ENCODE data around the gene QRFP.

QRFP gene

DNA sequence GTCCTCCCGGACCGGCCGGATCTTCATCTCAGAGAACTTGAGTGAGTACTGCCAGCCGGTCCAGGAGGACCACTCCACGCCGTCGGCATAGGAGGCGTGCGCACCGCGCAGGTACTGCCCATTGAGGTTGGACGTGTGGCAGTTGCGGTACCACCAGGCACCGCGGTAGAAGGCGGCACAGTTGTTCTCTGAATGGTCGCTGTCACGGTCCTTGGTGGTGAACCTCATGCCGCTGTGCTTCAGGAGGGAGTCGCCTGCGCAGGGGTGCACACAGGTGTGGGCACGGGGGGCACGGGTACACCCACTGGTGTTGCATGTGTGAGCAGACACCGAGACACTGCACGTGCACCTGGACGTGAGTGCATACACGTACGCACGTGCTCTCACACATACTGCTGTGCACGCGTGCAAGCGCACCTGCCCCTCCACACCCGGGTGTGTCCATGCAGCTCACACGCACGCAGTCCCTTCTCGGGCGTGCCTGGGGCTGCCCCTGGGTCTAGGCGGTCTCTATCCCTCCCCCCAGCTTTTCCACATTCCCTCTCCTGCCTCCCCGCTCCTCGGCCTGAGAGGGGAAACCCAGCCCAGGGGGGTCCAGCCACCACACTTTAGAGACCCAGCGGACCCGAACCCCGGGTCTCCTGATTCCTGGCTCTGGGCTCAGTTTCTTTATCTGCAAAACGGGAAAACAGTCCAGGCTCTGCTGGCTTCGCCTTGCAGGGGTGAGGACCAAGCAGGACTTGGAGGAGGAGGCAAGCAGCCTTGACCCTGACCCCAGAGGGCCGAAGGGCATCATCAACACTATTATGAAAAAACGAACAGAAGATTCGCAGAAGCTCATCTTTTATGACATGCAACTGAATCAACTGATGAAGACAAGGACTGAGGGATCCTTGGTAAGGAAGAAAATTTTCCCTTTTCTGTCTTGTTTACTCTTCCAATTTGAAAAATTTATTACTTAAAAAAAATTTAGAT is 7.7 kb upstream of the QRFP start:
- DNase-seq (ENCODE audit: low read depth, low spot score) = no peak

DNA sequence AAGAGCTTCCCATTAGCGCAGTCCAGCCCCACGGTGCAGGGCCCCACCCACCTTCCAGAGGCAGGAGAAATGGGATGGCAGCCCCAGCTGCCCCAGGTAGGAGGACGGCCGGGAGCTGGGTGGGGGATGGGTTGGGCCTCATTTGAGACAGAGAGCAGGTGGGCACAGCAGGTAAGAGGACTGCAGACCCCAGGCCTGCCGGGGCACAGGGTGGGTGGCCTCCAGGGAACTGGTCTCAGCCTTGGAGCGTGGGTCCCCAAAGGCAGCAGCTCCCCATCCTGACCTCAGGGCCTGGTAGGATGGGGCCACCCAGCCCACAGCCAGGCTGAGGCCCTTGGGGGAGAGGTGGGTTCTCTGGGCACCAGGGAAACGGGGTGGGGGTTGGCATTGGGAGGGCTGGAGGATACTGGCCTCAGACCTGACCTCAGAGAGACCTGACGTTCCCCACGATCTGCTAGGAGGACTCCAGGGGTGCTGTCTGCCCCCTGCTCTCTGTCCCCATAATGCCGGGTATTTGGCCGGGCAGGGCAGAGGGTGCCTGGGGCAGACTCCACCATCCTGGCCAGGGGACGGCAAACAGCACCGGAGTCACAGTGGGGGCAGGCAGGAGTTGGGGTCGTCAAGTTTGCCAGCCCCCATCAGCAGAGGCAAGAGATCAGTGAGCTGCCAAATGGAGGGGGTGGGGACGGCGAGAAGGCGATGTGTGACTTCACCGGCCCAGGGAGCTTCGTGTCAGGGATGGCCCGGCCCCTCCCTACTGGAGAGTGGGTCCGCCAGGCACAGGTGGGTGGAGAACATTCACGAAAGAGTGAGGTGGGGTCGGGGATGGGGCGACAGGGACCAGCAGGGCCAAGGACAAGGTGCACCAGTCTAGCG is 6.8 kb upstream of the QRFP start:
- no peak for DNase-seq (ENCODE audit: low read depth, low spot score)

DNA sequence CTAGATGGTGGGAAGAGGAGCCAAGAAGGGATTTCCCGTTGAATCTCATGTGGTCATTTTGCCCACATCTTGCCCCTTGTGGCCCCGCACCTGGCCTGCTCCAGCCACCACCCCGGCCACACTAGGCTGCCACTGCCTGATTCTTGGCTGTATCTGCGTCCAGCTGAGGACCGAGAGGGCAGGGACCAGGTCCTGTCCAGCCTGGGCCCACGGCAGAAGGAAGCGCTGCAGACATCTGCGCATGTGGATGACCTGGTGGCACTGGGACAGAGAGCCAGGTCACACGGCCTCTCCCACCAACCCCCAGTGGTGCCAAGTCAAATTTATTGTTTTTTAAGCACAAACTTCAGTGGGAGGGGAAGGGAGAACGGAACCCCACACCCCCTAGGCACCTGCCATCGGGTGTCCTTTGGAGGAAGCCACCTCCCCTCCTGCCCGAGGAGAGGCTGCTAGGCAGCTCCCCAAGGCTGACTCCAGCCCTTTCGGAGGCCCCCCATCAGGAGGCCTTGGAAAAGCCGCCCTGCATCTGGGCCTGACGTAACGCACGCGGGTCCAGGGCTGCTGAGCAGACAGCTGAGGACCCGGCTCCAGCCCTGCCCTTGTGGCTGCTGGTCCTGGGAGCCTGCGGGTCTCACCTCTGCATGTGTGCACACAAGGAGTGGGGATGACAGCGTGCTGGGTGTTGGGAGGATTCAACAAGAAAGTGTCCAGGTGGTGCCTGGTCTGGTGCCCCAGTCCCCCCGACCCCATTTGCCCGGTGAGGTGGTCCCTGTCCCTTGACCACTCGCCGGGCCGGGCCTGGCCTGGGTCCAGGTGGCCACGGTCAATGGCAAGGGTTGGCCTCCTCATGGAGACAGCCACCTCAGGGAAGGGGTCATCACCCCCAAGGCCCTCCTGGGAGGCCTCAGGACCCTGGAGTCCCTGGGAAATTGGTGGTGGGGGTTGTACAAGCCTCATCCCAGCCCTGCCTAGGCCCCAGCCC is 5.9 kb upstream of the QRFP start:
- DNase-seq (ENCODE audit: low read depth, low spot score) = no peak

DNA sequence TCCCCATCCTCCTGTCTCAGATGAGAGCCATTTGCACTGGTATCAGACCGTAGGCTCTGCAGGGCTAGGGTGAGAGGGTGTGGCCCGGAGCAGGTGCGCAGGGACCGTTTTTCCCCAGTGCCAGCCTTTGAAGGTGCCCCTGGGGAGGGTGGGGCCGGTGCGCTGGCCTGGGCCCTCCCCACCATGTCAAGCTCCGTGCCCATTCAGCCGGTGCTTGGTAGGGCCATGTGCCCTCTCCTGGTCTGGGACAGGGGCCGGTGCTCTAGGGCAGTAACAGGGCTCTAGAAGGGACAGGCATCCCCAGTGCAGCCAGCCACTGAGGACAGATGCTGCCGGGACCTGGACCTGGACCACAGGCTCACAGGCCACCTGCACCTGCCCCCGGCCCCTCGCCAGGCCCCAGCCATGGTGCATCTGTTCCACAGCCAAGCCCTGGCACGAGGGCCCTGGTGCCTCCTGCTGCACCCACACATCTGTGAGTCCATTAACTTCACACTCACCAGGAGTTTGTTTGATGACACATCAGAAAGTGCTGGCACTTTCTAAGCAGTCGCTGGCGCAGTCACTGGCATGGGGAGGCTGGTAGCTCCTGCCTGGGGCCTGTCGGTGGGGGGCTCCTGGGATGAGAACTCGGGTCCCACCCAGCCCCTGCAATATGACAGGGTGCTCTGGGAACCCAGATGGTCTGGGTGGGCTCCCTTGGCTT is 5.0 kb upstream of the QRFP start:
- DNase-seq (ENCODE audit: low read depth, low spot score) = no peak

DNA sequence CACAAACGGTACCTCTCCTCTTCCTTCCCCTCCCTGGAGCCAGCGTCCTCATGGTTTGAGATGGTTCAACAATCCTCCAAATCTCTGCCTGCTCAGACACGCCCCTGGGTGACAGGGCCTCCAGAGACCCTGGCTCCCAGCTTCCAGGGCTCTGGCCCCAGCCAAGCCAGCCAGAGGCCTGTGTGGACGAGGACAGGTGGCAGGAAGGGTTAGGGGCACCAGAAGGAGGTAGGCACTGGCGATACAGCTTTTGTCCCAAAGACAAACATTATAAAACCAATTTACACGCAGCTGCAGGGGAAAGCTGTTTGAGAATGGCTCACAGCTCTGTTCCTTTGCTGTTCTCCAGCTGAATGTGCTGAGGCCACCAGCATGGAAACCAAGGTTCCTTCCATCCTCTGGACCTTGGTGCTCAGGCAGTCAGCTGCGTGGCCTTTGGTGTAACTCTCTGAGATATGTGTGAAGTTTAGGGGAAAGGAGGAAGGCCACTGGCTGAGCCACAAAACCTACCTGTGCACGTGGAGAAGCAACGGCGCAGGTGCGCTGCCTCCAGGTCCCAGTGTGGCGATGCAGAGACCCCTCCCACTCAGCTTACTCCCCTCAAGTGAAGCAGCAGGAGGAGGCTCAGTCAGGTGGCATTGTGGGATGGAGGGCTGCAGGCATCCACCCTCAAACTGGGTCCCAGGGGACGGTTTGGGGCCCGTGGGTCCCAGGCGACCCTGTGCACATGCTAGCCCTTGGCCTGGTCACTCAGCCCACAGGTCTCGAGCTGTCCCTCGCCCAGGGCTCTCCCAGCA is 4.3 kb upstream of the QRFP start:
- DNase-seq (ENCODE audit: low read depth, low spot score) = no peak

DNA sequence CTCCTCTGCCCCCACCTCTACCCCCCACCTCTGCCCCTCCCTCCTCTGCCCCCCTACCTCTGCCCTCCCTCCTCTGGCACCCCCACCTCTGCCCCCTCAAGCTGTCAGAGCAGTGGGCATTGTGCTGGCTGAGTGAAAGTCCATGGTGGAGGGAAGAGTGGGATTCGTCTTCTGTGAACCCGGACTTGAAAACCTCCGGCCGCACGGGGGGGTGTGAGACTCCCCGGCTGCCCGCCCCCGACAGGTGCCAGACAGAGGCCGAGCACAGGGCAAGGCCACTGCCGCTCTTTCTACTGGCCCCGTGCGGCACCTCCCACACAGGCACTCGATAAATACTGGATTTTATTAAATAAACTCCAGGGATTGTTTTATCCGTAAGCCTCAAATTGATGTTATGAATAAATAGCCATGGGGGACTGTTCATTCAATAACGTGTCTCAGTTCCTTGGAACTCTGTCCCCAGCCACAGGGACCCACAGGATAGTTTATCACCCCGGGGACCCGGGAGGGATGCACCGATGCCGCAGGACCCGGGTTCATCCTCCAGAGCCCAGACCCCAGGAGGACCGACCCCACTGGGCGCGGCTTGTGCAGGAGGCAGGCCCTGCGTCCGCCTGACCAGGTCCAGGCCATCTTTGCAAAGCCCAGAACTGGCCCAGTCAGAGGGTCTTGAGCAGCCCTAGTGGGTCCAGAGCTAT is 2.6 kb upstream of the QRFP start:
- no peak for DNase-seq (ENCODE audit: low read depth, low spot score)

DNA sequence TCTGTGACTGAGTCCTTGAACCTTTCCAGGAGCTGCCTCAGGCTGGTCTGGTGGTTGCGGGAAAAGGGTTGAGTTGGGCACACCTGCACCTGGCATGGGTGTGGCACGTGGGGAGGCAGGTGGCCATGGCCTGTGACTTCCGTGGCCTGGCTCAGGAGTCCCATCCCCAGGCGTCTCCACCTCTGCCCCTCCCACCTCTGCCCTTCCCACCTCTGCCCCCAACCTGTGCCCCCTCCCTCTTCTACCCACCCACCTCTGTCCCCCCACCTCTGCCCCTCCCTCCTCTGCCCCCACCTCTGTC is 1.9 kb upstream of the QRFP start:
- no peak for DNase-seq (ENCODE audit: low read depth, low spot score)

DNA sequence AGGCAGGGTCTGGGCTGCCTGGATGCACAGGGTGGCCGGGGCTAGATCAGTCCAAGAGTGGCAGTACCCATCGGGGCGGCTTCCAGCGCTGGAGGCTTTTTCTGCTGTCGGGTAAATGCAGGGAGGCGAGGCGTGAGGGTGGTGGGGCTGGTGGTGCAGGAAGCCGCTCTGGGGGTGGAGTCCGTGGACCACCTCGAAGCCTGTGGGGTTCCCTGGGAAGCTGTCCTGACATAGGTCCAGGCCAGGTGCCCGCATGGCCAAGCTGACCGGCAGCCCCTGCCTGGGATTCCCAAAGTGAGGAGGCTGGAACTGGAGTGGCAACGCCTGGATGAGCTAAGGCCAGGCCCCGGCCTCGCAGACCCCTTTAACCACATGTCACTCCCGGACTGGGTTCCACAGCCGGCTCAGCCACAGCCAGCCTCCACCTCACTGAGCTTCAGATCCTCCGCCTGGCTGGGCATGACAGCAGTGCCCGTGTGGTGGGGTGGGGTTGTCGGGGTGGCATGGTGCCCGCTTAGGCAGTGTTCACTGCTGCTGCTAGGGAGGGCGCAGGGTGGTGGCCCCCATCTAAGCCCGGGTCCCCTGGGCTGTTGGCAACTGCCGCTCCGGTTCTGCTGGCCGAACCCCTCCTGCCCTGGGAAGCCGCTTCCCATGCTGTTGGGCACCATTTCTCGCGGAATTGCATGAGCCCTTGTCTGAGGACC is 1.4 kb upstream of the QRFP start:
- DNase-seq (ENCODE audit: low read depth, low spot score) = no peak

DNA sequence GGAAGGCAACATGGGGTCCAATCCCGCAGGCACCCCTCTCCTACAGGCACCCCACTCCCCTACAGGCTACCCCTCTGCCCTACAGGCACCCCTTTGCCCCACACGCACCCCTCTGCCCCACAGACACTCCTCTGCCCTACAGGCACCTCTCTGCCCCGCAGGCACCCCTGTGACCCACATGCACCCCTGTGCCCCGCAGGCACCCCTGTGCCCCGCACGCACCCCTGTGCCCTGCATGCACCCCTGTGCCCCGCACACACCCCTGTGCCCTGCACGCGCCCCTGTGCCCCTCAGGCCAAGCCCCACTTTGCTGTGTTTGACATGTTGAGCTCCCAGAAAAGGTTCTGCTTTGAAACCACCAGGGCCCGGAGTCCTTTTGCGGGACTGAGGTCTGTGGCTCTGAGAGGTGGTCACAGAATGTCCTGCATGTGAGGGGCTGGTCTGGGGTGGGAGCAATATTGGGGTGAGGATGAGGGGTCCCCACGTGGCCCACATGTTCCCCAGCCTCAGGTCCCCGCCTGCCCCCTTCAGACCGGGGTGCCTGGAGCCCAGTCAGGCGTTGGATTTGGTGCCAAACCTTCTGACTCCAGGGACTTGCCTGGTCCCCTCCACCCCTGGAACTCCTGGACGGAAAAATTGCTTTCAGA is 616 bp upstream of the QRFP start:
- DNase-seq (ENCODE audit: low read depth, low spot score) = no peak

DNA sequence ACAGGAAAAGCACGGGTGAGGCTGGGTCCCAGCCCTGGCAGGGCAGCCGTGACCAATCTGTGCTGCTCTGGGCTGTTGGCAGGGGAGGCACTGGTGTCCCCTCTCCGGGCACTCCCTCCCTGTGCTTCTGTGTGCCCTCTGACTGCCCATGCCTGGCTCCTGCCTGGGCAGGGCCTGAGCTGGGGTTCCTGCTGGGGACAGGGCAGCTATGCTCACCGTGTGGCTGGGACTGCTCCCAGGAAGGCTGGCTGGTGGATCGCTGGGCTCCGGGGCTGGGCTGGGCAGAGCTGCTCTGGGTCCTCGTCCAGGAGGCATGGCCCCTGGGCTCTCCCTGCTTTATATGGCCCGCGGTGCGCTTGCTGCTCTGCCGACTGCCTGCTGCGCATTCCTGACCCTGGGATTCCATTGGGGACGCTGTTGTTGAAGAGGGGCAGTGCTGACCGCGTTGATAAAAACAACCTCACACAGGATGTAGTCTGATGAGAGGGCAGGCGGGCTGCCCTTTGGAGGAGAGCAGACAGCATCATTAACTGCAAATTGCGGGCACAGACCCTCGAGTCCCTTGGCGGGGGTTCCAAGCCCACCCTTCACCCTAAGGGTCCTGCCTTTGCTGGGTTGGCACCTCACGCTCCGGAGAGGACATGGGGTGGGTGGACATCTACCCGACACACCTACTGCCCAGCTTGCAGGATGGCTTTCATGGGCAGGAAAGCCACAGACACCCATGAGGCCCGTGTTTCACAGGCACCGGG is 955 bp downstream of the QRFP start:
- peak; percentile 56 for DNase-seq (ENCODE audit: low read depth, low spot score)

DNA sequence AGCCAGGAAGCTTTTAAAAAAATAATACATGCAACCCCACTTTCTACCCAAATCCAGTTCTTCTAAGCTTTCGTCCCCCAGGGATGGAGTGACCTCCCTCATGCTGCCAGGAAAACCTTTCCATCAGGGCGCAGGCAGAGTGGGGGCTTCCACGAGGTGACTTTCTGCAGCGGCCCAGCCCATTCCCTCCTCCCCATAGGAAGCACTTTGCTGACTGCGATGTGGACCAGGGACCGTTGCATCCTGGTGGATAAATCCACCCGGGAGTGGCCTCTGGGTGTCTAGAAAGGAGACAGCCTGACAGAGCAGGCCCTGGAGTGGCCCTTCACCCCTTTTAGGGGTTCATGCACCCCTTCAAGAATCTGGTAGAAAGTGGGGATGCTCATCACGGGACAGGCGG is 1.6 kb downstream of the QRFP start:
- no peak for DNase-seq (ENCODE audit: low read depth, low spot score)

DNA sequence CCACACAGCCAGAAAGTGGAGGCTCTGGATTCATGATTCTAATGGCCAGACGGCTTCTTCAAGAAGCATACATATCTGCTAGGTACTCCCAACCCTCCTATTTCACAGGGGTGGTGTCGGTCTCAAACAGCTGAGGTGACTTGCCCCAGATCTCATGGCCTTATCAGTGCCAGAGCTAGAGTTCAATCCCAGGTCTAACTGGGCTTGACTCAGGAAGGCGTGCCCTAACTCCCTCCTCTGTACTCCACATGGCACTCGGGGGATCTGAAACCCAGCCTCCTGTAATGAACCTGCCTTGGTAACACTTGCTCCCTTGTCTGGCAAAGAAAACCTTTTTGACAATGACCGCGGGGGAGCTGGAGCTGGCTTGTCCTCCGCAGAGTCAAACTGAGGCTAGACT is 2.1 kb downstream of the QRFP start:
- DNase-seq (ENCODE audit: low read depth, low spot score) = no peak

DNA sequence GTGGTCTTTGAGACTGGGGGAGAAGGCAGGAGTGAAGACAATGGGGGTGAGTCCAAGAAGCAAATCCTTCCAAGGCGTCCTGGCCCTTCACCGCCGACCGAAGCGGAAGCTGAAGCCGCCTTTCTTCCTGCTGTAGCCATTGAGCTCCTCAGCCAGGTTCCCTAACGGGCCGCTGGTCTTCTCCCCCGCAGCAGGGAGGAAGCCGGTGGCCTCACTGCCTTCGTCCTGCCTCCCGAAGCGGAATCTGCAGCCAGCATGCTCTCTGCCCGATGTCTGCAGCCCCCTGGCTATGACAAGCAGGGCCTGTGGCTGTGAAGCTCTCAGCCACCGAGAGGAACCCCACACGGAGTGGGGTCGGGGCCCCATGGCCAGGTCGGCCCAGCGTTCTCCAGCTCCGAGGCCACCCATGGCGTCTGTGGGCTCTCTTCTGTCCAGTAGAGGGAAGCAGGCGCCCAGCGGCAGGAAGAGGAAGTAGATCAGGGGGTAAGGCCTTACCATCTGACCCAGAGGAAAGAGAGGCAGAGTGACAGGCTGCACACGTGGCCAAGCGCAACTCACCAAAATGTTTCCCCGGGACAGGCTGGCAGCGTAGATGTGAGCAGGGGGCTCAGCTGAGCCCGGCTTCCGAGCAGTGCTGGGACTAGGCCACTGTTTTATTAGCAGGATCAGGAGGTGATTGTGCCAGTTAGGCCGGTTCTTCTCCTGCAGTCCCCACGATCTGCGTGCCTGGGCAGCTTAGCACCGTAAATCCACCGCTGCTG is 3.1 kb downstream of the QRFP start:
- no peak for DNase-seq (ENCODE audit: low read depth, low spot score)

DNA sequence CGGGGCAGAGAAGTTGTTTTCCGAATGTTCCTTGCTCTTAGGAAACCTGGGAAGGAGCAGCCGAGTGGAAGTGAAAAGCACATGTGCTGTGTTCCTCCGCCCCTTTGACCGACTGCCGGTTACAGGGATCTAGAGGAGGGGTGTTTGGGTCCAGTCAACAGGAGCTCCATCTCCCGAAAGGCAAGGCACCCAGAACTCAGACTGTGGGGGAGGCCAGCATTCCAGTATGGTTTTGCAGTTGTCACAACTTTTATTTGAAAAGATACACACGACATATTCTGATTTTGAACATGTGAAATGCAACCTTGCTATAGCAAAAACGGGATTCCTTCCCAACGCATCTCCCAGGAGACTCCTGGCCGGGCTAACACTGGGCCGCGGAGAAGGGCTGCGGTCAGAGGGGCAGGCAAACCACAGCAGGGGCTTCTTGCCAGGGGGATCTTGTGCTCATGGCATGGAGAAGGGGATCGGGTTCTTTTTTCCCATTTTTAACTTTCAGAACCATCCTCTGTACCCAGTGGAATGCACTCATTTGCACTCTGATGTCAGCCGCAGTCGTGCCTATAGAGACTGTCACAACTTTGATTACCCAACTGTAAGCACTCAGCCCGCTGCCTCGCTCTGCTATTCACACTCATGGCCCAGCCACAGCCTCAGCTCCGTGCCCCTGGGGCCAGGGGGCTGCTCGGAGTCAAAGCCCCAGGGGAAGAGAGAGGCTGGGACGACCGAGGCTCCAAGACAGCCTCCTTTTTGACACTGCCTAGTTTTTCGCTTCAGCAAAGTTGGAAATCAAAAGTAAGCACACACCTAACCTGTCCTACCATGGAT is 3.9 kb downstream of the QRFP start:
- DNase-seq (ENCODE audit: low read depth, low spot score) = no peak

DNA sequence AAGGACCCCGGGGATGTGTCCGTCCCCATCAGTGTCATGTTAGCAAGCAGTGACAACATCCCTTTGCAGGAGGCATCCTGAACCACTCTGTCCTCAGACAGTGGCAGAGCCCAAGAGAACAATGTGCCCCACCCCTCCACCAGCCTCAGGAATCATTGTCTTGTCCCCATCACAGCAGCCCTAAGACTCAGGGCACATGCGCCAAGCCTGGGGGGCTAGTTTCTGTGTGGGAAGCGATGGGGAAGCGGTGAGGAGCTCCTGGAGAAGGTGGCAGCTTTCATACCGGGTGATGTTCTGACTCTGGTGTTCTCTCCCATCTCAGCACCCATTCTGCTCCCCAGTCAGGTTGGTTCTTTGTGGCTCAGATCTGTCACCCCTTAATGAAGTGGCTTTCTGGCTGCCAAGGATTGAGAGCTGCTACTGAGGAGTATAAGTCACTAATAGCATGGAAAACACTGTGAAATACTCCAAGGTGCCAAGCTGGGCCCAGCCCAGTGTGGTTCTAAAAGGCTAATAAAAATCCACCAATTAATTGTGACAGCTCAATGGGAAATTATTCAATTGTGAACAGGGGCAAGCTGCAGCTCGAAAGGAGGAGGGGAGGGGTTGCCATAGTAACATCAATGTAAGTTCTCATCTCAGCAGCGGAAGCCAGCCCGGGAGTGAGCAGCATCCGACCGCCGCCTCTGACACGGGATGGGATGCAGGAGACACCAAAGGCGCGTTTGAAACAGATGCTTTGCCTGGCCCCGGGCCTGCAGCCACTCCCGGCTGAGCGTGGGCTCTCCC is 4.7 kb downstream of the QRFP start:
- DNase-seq (ENCODE audit: low read depth, low spot score) = no peak
